GM19043 (cell line): Measurements from ENCODE around the gene ARHGEF17.
"Not testable (repeated sequence)": the region's sequence is repeated elsewhere in the genome, so short reads cannot be mapped to it uniquely, and the experiment has no call there.

ENCODE experiments used
- ATAC-seq: cut with Tn5 transposase; IDR thresholded peaks from one replicate; pipeline ENCODE4 v1.9.1; 2021; ENCODE audit warnings: low read depth; ENCODE audit not compliant: unreplicated experiment

ARHGEF17 gene

DNA sequence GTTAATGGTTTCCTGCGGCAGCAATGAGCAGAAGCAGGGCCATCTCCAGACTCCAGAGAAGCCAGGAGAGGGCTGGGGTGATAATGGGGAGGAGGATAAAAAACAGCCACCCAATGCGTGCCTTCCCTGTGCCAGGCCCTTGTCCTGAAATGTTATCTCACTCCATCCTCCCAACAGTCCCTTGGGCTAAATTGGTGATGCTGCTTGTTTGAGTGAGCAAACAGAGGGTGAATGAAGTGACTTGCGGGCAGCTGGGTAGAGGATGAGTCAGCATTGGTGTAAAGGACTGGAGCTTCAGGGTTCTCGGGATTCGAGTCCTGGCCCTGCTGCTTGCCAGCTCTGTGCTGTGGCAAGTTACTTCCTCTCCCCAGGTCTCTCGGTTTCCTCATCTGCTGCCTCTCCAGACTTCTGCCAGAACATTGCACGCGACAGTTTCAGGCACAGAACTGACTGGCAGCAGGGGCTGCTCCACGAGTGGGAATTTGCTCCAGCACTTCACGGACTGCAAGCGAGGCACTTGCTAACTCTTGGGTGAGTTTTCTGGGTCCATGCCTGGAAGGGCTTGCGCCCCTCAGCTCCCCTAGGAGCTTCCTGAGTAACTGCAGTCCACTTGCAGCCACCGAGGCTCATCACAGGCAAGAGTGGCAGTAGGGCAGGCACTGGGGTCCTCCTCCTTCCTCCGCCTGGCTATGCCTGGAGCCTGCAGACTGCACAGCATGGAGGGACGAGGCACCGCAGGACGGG is 36.0 kb upstream of the ARHGEF17 start, which contains the start of gene P2RY6:
Gene P2RY6, plus strand, starts transcription at position 403 of the 744 bp plus-strand sequence. CDS start 24,181 bp downstream, outside the sequence.
- ATAC-seq = no peak

DNA sequence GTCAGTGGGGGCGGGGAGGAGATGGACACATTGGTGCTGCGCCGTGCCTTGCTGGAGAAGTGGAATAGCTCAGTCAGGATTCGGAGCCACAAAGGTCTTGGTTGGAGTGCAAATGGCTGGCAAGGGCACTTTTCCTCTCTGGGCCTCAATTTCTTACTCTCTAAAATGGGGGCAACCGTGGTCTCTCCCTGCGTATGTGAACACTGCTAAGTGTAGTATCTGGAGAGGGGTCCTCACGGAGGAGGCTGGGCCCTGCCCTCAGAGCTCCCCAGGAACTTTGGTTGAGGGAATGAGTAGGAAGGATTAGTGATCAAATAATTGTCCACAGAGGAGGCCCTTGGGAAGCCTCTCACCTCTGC is 35.4 kb upstream of the ARHGEF17 start:
- no peak for ATAC-seq

DNA sequence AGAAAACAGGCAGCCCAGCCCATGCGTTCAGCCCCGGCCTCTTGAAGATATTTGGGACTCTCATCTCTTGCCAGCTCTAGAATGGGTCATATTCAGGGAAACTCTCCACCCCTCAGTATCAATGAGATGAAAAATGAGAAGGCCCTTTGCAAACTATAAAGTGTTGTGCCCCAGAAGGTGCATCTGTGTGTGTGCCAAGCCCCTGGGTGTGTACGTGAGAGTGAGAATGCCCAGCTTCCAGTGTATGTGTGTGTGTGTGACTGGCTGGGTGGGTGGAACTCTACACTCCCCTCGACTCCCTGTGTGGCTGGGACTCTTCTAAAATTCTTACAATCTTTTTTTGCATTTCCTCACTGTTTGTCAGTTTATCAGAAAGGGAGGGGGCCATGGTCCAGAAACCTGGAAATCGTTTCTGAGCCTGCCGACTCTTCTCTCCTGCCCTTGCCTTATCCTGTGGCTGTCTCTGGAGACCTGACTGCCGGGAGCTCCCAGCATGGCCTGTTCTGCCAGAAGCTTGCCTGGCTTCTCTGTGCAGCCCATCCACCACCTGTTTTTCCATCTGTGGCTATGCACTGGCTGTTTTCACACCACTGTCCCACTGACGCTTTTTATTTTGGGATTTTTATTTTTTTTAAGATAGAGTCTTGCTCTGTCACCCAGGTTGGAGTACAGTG is 34.7 kb upstream of the ARHGEF17 start:
- ATAC-seq = no peak

- not testable (repeated sequence) for ATAC-seq
Observed at GRCh38 chr11:73274191-73274590, 33.9 kb upstream of the ARHGEF17 start.

GRCh38 chr11:73274722-73275380 is 33.2 kb upstream of the ARHGEF17 start:
- ATAC-seq = no peak

- no peak for ATAC-seq
Observed at GRCh38 chr11:73275381-73275750, 32.7 kb upstream of the ARHGEF17 start.

DNA sequence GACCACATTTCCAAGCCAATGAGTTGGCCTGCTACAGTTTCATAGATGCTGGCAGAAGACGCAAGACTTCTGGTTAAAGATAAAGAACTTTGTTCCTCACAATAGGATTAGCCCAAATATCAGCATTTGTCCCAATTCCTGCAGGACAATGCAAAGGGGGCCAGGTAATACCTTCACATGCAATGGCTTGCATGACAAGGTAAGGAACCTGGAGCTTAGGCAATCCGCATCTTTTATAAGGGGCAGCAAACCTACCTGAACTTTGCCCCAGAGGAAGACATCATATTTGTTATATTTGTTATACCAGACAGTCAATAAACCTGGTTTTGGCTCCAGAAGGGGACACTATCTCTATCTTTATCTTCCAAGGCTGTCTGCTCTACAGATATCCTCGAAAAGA is 30.6 kb upstream of the ARHGEF17 start:
- ATAC-seq = no peak

DNA sequence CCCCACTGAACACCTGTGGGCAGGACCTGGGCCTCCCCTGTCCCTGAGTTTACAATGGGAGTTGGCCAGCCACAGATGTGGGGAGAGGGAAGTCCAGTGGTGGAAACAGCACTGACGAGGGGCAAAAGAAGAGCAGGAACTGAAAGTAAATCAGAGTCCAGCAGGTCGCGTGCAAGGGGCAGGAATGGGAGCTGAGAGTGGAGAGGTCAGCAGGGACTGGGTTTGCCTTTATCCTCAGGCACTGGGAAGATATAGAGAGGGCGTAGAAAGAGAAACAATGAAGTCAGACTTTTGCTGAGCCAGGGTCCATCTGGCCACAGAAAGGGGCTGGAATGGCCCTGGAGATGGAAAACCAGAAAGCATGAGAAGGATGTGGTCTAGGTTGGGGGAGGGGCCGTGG is 27.4 kb upstream of the ARHGEF17 start:
- ATAC-seq = no peak

GRCh38 chr11:73281201-73281741 is 26.8 kb upstream of the ARHGEF17 start:
- ATAC-seq = no peak

DNA sequence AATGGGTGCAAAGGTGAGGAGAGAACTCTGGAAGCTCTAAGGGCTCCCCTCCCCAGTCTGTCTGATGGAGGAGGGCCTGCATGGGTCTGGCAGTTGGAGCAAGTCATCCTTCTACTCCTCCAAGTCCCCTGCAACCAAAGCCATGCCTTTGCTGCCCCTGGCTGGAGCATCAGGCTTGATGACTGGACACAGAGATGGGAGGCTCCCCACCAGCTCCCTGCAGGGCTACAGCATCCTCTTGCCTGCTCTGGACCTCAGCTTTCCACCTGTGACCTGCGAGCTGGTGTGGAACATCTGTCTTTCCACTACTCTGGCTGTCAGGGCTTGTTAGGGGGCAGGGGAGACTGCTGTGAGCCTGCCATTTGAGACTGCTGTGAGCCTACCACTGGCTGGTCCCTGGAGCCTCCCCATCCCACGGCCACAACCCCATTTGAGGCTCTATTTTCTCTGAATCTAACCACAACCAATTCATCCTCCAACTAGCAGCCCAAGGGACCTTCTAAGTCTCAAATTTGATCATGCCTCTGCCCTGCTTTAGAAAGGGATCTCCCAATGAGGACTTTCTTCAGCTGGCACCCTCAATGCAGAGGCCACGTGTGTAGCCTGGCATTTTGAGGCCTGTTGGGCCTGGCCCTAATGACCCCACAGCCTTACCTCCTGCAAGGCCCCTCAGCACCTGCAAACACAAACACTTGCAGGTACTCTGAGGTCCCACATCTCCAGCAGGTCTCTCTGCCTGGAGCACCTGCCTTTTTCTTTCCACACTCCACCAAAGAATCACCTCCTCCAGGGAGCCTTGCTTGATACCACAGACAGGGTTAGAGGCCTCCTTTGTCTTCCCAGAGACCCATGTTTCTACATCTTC is 26.0 kb upstream of the ARHGEF17 start:
- no peak for ATAC-seq

GRCh38 chr11:73283276-73284000 is 24.6 kb upstream of the ARHGEF17 start:
- ATAC-seq = no peak

- no peak for ATAC-seq
Observed at GRCh38 chr11:73284106-73284505, 24.0 kb upstream of the ARHGEF17 start.

- no peak for ATAC-seq
Observed at GRCh38 chr11:73285721-73286120, 22.4 kb upstream of the ARHGEF17 start.

GRCh38 chr11:73286240-73286810 is 21.8 kb upstream of the ARHGEF17 start:
- no peak for ATAC-seq

DNA sequence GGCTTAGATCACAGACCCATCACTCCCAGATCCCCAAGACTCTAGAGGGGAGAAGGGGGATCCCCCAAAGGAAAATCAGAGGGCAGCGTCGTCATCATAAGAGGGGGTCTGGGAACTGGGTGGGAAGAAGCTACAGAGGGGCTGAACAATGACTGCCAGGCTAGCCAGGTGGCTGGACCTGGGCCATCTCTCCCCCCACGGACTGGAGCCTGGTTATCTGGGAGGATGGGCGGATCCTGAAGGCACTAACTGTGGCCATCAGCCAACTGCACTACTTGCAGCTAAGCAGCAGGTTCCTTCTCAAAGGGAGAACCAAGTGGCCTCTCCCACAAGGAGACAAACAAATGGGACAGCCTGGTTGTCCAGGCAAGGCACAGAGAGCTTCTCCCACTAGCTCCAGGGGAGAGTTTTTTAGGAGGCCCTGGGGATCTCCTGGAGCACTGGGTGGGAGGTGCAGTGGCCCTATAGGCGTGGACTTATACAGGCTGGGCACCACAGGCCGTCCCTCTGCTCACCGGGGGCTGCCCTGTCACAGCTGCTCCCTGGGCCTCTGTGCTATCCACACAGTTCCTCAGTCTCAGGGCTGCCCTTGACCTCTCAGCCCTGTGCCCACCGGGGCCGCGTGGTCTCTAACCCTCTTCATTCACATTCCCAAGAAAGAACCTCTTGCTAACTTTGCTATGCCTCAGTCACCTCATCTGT is 20.5 kb upstream of the ARHGEF17 start:
- ATAC-seq = no peak

DNA sequence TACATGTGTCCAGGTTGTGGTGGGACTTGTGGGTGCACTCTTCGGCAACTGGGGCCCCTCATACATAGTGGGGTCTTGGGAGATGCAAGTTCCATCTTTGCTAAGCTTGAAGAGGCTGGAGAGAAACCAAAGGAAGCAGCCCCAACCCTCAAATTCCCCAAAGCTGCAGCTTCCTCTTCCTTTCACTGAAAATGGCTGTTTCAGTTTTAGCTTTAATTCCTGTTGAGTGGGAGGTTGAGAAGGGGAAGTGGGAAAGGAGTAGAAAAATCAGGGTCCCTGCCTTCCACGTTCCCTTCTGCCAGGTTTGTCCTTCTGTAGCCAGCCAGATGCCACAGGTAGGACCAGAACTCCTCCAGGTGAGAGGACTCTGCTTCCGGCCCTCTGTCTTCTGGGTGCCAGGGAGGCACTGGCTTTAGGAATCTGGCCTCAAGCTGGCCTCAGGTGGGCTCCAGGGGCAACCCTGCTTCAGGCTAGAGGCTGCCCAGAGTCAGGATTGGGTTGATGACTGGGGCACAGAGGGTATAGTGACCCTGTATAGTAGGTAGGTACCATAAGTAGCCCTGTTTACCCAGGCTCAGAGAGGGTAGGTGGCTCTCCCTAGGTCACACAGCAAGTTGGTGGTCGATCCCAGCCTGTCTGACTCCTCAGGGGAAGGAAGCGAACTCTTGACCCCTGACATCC is 19.7 kb upstream of the ARHGEF17 start:
- no peak for ATAC-seq

DNA sequence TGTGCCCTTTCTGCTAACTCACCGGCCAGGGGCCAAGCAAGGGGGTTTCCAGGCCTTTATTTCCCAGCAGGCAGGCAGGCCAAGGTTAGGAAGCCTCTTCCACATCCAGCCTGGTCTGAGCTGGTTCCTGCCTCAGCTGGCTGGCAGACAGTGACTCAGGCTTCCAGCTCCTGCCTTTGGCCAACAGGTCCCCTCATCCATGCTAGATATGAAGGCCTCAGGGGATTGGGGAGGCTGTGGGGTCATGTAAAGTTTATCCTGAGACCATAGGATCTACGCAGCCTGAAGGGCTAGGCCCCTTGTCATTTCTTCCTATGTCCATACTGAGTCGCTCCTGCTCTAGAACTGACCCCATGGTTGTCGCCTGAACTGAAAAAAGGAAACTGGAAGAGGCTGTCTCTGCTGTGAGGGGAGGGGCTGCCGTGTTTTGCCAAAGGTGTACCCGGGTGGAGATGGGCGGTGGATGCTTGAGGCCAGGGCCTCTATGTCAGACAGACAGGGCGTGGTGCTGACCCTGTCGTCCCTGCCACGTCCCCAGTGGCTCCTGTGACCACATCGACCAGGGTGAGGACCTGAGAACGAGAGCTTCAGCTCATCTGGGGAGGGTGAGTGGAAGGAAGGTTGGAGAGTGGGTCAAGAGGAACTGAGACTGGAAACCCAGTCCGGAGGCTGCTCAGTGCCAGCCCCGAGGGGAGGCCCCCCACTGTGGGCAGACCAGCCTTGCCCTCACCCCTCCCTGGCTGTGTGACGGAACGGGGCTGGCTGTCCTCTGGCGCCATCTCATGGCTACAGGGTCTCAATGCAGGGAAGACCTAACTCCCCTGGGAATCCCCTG is 19.0 kb upstream of the ARHGEF17 start:
- no peak for ATAC-seq
